Measurements from ENCODE around the gene NOL12.
"Not testable (repeated sequence)": the region's sequence is repeated elsewhere in the genome, so short reads cannot be mapped to it uniquely, and the experiment has no call there.

The NOL12 gene

DNA sequence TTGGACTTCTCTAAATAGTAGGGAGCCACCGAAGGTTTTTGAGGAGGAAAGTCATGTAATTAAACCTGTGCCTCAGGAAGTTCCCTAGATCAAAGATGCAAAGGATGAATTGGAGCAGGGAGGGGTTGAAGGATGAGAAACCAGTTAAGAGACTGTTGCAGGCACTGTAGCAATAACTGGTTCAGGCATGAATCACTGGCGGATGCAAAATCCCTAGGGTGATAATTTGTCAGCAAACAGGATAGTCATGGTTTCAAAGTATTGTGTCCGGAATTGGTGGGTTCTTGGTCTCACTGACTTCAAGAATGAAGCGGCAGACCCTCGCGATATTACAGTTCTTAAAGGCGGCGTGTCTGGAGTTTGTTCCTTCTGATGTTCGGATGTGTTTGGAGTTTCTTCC lies 30.6 kb downstream of the NOL12 start:
- no peak for DNase-seq

DNA sequence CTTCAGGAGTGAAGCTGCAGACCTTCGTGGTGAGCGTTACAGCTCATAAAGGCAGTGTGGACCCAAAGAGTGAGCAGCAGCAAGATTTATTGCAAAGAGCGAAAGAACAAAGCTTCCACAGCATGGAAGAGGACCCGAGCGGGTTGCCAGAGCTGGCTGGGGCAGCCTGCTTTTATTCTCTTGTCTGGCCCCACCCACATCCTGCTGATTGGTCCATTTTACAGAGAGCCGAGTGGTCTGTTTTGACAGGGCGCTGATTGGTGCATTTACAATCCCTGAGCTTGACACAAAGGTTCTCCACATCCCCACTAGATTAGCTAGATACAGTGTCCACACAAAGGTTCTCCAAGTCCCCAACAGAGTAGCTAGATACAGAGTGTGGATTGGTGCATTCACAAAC lies 31.1 kb downstream of the NOL12 start:
- DNase-seq = not testable (repeated sequence)

DNA sequence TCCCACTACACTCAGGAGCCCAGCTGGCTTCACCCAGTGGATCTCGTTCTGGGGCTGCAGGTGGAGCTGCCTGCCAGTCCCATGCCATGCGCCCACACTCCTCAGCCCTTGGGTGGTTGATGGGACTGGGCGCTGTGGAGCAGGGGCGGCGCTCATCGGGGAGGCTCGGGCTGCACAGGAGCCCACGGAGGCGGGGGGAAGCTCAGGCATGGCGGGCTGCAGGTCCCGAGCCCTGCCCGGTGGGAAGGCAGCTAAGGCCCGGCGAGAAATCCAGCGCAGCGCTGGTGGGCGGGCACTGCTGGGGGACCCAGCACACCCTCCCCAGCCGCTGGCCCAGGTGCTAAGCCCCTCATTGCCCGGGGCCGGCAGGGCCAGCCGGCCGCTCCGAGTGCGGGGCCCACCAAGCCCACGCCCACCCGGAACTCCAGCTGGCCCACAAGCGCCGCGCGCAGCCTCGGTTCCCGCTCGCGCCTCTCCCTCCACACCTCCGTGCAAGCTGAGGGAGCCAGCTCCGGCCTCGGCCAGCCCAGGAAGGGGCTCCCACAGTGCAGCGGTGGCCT lies 31.7 kb downstream of the NOL12 start:
- DNase-seq = not testable (repeated sequence)

DNA sequence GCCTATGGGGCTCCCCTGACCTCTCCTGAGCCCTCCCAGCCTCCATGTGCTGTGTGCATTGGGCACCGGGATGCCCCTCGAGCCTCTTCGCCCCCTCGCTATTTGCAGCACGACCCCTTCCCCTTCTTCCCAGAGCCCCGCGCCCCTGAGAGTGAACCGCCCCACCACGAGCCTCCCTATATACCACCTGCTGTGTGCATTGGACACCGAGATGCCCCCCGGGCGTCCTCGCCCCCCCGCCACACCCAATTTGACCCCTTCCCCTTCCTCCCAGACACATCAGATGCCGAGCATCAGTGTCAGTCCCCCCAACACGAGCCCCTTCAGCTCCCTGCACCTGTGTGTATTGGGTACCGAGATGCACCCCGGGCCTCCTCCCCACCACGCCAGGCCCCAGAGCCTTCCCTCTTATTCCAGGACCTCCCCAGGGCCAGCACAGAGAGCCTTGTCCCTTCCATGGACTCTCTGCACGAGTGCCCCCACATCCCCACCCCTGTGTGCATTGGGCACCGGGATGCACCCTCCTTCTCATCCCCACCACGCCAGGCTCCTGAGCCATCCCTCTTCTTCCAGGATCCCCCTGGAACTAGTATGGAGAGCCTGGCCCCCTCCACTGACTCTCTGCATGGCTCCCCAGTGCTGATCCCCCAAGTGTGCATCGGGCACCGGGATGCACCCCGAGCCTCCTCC lies 39.6 kb downstream of the NOL12 start:
- no peak for DNase-seq

DNA sequence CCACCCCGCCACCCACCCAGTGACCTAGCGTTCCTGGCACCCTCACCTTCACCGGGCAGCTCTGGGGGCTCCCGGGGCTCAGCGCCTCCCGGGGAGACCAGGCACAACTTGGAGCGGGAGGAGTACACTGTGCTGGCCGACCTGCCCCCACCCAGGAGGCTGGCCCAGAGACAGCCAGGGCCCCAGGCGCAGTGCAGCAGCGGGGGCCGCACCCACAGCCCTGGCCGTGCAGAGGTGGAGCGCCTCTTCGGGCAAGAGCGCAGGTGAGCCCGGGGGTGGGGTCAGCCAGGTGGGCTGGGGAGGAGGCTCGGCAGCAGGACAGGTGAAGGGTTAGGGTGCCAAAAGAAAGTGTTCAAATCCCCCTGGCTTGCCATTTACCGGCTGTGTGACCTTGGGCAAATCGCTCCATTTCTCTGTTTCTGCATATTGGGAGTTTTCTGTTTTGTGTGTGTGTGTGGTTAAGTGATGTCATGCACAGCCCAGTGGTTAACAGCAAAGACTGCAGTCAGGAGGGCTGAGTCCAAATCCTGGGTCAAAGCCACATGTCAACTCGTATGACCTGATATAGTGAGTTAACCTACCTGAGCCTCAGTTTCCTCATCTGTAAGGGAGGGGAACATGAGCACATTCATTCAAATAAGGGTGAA lies 40.2 kb downstream of the NOL12 start:
- DNase-seq = no peak

DNA sequence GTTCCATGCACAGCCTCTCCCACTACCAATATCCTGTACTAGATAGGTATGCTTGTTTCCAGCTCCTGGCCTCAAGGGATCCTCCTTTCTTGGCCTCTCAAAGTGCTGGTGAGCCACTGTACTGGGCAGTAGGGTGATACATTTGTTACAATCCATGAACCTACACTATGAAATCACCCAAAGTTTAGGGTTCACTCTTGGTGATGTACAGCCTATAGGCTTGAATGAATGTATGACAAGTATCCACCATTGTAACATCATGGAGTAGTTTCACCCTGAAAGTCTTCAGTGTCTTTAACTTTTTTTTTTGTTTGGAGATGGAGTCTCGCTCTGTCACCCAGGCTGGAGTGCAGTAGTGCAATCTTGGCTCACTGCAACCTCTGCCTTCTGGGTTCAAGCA lies 42.5 kb downstream of the NOL12 start:
- DNase-seq = no peak

DNA sequence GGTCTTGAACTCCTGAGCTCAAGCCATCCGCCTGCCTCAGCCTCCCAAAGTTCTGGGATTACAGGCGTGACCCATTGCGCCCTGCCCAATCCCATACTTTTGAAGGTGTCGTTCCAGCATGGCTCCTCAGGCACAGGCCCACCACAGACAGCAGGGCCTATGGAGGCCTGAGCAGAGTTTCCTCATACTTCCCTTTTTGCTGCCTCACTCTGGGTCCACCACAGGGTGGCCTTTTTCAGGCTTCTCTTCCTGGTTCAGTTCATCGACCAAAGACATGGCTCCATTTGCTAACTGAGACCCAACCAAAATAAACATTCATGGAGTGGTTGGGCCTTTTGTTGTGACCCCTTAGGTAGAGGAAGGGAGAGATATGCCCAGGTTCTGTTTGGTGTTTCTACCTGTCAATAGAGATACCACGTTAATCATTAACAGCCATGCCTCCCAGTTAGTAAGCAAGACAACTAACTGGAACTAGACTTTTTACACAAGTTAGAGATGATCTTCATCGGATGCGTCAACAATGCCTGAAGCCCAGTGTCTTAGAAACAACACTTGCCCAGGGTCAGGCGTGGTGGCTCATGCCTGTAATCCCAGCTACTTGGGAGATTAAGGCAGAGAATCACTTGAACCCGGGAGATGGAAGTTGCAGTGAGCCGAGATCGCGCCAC lies 45.8 kb downstream of the NOL12 start:
- DNase-seq = no peak

DNA sequence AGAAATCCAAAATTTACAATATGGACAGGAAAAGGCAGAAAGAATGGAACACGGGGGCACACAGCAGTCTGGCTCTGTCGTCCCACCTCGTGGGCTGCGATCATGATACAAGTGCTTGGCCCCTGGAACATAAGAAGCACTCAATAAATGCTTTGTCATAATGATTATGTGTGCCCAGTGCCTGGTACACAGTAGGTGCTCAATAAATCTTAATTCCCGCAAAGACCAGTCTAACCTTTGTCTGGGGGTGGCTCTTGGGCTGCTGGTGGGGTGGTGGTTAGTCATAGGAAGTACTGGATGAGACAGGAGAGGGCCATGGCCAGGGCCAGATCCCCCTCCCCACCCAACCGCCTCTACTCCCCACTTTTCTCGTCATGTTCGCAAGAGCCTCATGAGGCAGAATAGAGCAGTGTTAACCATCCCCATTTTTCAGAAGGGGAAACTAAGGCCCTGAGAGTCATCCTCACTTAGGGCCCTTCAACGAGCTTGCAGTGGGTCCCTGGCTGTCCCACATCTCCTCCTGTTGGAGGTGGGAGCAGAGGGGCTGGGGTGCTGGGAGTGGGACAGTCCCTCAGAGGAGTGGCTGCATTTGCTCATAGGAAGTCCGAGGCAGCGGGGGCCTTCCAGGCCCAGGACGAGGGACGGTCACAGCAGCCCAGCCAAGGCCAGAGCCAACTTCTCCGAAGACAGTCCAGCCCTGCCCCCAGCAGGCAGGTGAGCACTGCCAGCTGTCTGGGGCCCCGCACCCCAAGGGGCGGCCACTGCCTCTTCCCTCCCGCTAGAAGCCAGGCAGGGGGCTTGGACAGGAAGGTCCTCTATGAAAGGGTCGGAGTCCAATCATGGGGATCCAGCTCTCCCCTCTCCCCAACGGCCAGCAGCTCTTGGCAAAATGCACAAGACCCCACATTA lies 46.8 kb downstream of the NOL12 start:
- DNase-seq = no peak

DNA sequence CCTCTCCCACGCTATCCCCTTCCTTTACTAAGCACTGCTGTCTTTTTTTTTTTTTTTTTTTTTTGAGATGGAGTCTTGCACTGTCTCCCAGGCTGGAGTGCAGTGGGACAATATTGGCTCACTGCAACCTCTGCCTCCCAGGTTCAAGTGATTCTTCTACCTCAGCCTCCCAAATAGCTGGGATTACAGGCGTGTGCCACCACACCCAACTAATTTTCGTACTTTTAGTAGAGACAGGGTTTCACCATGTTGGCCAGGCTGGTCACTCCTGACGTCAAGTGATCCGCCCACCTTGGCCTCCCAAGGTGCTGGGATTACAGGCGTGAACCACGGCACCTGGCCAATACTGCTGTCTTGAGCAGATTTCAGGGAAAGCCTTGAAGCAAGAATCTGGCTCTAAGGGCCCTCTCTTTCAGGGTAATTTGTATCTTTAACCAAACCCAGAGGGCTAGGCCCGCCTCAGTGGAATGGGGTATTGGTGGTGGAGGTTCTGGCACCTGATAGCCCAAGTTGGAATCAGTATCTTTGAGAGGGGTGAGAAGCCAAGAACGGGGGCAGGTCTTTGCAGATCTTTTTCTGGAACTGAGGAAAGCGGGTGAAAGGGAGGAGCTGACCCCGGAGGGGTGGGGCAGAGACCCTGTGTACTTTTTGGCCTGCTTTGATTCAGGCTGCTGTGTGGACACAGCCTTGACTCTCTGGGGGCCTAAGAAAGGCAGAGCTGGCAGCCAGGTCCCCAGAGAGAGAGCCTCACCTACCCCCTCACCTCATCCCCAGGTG lies 47.7 kb downstream of the NOL12 start:
- no peak for DNase-seq

DNA sequence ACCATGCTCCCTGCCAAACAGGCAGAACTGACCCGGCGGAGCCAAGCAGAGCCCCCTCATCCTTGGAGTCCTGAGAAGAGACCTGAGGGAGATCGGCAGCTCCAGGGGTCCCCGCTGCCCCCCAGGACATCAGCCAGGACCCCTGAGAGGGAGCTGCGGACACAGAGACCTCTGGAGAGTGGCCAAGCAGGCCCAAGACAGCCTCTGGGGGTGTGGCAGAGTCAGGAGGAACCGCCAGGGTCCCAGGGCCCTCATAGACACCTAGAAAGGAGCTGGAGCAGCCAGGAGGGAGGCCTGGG lies 48.2 kb downstream of the NOL12 start:
- no peak for DNase-seq

DNA sequence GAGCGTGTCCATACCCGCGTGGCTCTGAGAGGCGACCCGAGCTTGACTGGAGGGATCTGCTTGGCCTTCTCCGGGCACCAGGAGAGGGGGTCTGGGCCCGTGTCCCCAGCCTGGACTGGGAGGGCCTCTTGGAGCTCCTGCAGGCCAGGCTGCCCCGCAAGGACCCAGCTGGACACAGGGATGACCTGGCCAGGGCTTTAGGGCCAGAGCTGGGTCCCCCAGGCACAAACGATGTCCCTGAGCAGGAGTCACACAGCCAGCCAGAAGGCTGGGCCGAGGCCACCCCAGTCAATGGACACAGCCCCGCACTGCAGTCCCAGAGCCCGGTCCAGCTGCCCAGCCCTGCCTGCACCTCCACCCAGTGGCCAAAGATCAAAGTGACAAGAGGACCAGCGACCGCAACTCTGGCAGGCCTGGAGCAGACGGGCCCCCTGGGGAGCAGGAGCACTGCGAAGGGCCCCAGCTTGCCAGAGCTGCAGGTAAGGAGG lies 48.9 kb downstream of the NOL12 start:
- DNase-seq = no peak

DNA sequence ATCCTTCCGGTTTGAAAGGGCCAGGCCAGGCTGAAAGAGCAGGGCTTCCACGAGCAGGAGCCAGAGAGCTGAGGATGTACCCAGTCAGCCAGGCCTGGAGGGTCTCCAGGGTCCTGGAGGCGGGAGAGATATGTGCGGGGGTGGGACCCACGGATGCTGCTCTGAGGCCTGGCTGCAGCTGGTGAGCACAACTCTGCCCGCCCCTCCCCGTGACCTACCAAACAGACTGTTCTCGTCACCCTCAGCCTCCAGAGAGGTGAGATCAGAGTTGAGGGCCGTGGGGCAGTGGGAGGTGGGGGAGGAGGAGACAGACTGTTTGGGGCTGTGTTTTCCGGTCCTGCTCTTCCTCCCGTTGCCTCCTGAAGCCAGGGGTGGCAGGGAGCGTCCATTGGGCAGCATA lies 52.9 kb downstream of the NOL12 start:
- DNase-seq = no peak

DNA sequence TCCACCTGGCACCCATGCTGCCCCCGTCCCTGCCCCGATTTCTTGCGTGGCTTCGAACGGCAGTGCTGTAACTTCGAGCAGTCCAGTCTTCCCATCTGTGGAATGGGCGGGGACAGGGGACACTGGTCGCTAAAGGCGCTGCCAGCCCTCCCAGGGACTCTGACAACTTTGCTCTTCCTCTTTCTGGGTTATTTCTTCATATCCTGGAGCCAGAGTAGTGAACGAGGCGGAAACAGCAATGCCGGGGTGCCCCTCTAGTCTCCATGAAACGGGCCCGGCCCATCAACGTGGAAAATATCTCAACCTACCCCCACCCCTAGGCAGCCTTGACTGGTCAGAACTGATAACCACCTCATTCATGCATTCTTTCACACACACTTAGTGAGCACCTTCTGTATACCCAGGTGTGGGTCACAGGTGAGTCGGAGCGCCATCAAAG lies 53.5 kb downstream of the NOL12 start:
- DNase-seq = no peak

DNA sequence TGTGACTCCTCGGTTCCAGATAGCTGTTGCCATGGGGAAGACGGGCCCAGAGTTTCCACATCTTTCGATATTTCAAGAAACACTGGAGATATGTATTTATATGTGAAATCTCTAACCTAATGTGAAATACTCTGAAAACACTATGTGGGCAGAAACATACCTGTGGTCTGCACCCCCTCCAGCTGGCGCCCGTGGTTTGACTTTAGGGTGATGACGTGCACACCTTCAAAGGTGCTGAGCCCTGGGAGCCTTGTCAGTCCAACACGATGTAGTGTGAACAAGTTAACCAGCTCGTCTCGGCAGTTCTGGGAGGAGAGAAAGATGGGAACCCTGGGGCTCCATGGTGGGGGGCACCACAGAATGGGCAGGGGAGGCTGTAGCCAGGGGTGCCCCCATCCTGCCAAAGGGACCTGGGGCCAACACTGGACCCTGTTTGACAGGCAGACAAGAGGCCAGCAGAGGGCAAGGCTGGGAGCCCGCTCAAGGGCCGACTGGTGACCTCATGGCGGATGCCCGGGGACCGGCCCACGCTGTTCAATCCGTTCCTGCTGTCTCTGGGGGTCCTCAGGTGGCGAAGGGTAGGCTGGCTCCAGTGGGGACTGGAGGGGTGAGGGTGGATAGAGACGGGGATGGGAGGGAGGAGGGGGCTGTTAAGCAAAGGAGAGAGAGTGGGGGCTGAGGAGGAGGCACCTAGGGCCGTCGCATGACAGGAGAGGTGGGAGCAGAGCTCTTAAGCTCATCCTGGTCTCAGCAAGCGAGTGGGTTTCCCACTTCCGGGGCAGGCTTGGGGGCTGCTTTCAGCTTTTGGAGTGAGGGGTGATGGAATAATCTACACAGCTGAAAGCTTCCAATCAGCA lies 54.5 kb downstream of the NOL12 start:
- DNase-seq = no peak

DNA sequence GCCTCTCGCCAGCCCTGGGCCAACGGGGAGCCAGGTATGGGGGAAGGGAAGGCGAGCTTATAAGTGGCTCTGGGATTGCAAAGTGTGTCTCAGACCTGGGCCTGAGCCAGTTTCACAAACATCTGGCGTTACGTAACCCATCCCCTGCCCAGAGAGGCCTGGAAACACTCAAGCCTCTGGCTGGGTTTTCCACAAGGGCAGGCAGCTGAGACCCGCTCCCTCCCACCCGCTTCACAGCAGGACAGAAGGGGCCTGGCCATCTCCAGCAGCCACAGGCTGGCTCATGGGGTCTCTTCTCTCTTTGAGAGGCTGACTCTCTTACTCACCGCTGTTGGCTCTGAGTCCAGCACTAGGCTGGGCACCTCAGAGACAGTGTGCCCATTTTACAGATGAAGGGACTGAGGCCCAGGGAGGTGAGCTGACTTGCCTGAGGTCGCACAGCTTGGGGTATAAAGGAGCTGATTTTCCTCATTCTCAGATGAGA lies 55.2 kb downstream of the NOL12 start:
- no peak for DNase-seq

DNA sequence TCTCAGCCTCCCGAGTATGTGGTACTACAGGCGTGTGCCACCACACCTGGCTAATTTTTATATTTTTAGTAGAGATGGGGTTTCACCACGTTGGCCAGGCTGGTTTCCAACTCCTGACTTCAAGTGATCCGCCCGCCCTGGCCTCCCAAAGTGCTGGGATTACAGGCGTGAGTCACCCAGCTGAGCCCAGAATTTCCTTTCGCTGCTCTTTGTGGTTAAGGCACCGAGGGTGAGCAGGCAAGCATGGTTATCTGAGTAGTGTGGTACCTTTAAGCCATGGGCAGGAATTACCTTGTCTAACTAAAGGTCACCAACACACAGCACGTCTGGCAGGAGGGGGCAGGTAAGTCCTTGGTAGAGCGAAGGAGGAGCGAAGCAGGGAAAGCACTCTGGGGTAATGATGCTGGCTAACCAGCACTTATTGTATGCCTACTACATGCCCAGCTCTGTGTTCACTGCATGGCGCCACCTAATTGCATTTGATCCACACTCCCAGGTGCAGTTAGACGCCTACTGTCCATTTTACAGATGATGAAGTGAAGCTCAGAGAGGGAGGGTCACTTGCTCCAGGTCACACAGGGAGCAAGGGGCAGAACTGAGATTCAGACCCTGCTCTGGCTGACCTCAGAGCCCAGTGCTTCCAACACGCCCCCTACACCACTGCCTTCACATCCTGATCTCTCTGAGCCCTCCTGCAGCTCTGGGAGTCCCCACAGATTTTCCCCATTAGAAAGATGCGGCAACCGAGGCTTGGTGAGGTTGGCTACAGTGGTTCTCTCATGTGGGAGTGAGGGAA lies 56.4 kb downstream of the NOL12 start:
- no peak for DNase-seq
